H1 (cell line): ENCODE data around the gene GDF3. TPM values are rescaled to one million over a fixed set of nuclear protein-coding genes. Genes with fewer than 3 reads are reported as not detected.

Source experiments
- CTCF ChIA-PET: fragments of 300-600 bp; sonication (Branson Sonifier 250); formaldehyde crosslinking; loops from one replicate; lab custom pipeline; 2021; ENCODE audit not compliant: partially characterized antibody; lab: Charles Lee
- POLR2A ChIA-PET: fragments of 300-600 bp; sonication (Branson Sonifier 250); formaldehyde crosslinking; loops from one replicate; lab custom pipeline; 2021; ENCODE audit warnings: inconsistent platforms; ENCODE audit not compliant: partially characterized antibody; lab: Charles Lee
- DNase-seq, 2 experiments: peaks; one replicate each; pipeline versions ENCODE4 v3.0.0 to v3.0.0-alpha.2; 2010 to 2022; ENCODE audit warnings: low spot score in 2 of 2, low read depth in 1 of 2, mixed read lengths in 1 of 2
- FAIRE-seq: peaks from 2 replicates; lab custom pipeline; 2011; peaks lifted over from hg19 to GRCh38; lab: Jason Lieb, UNC
- H2AFZ ChIP-seq: 2 replicates; pipeline ENCODE4 v1.8.1; 2012; ENCODE audit warnings: low read length, inconsistent platforms
- H2AK5ac ChIP-seq: 2 replicates; pipeline ENCODE4 v1.6.1; 2013; ENCODE audit warnings: low read depth, low read length
- H2BK120ac ChIP-seq: replicated peaks from 2 replicates; pipeline ENCODE3; 2013; ENCODE audit warnings: low read depth, low read length, inconsistent platforms
- H2BK12ac ChIP-seq: 2 replicates; pipeline ENCODE4 v1.6.1; 2013; ENCODE audit warnings: low read depth, low read length
- H2BK15ac ChIP-seq: 2 replicates; pipeline ENCODE4 v1.6.1; 2013; ENCODE audit warnings: low read length
- H2BK20ac ChIP-seq: 2 replicates; pipeline ENCODE4 v1.6.1; 2013; ENCODE audit warnings: low read length
- H2BK5ac ChIP-seq: 2 replicates; pipeline ENCODE4 v1.6.1; 2013; ENCODE audit warnings: low read depth, low read length
- H3K14ac ChIP-seq: 2 replicates; pipeline ENCODE4 v1.6.1; 2013; ENCODE audit warnings: inconsistent platforms; ENCODE audit not compliant: insufficient read length
- H3K18ac ChIP-seq: 2 replicates; pipeline ENCODE4 v1.6.1; 2013; ENCODE audit warnings: low read length; ENCODE audit errors: extremely low read depth
- H3K23ac ChIP-seq: 2 replicates; pipeline ENCODE4 v1.6.1; 2013; ENCODE audit warnings: inconsistent platforms; ENCODE audit not compliant: insufficient read length
- H3K23me2 ChIP-seq: 2 replicates; pipeline ENCODE4 v1.6.1; 2013; ENCODE audit warnings: low read depth, low read length
- H3K27ac ChIP-seq: 2 replicates; pipeline ENCODE4 v1.6.1; 2011; ENCODE audit warnings: low read depth, low read length, inconsistent platforms
- H3K27me3 ChIP-seq, 4 experiments: replicated peaks in 1 of 4; 1 replicate in 1 of 4; 2 replicates in 3 of 4; pipeline versions ENCODE4 v1.6.1 to v1.8.1; 2011 to 2013; ENCODE audit warnings: low read length in 3 of 4, mild to moderate bottlenecking in 3 of 4, inconsistent platforms in 2 of 4, mixed read lengths in 2 of 4, moderate library complexity in 1 of 4; ENCODE audit not compliant: control insufficient read depth in 3 of 4, insufficient read depth in 3 of 4; ENCODE audit errors: extremely low read depth in 1 of 4
- H3K36me3 ChIP-seq, 4 experiments: 2 replicates each; pipeline versions ENCODE4 v1.6.1 to v1.8.1; 2011 to 2013; ENCODE audit warnings: mild to moderate bottlenecking in 4 of 4, low read length in 3 of 4, moderate library complexity in 2 of 4, control low read depth in 1 of 4, inconsistent platforms in 1 of 4; ENCODE audit not compliant: insufficient read depth in 4 of 4, control insufficient read depth in 2 of 4
- H3K4ac ChIP-seq: replicated peaks from 2 replicates; pipeline ENCODE3; 2013; ENCODE audit warnings: low read length, low read depth, mixed read lengths, inconsistent platforms; ENCODE audit not compliant: insufficient read length
- H3K4me1 ChIP-seq, 4 experiments: replicated peaks in 1 of 4; 1 replicate in 1 of 4; 2 replicates in 3 of 4; pipeline versions ENCODE4 v1.6.1 to v1.8.1; 2011 to 2013; ENCODE audit warnings: low read length in 3 of 4, inconsistent platforms in 2 of 4, mixed read lengths in 1 of 4; ENCODE audit not compliant: insufficient read depth in 4 of 4, control insufficient read depth in 3 of 4
- H3K4me2 ChIP-seq, 2 experiments: 2 replicates each; pipeline versions ENCODE4 v1.6.1 to v1.8.1; 2011 to 2013; ENCODE audit warnings: low read depth in 2 of 2, low read length in 2 of 2, control low read depth in 1 of 2, inconsistent platforms in 1 of 2, mild to moderate bottlenecking in 1 of 2; ENCODE audit not compliant: insufficient read depth in 1 of 2
- H3K4me3 ChIP-seq, 4 experiments: fragments of 200-600, 300-600 bp in 1 of 4; sonication (generic), shearing (Covaris generic), sonication (Bioruptor Twin) in 1 of 4; 2 replicates each; pipeline versions ENCODE4 v1.5.1 to v1.8.1; 2011 to 2016; ENCODE audit warnings: low read length in 4 of 4, low read depth in 3 of 4, control low read depth in 2 of 4, inconsistent platforms in 2 of 4, mild to moderate bottlenecking in 2 of 4, mixed read lengths in 1 of 4, moderate library complexity in 1 of 4; ENCODE audit not compliant: insufficient read depth in 2 of 4; ENCODE audit errors: extremely low read depth in 1 of 4
- H3K56ac ChIP-seq: replicated peaks from 2 replicates; pipeline ENCODE3; 2013; ENCODE audit warnings: low read depth, mild to moderate bottlenecking, mixed read lengths, low read length, inconsistent platforms; ENCODE audit not compliant: insufficient read length
- H3K79me1 ChIP-seq: 2 replicates; pipeline ENCODE4 v1.6.1; 2013; ENCODE audit warnings: low read depth, low read length, control low read depth
- H3K79me2 ChIP-seq, 2 experiments: 2 replicates each; pipeline versions ENCODE4 v1.6.1 to v1.8.1; 2012 to 2013; ENCODE audit warnings: low read length in 2 of 2, mild to moderate bottlenecking in 2 of 2, inconsistent platforms in 1 of 2; ENCODE audit not compliant: insufficient read depth in 2 of 2, control insufficient read depth in 1 of 2
- H3K9ac ChIP-seq, 4 experiments: replicated peaks in 1 of 4; 1 replicate in 1 of 4; 2 replicates in 3 of 4; pipeline versions ENCODE4 v1.6.1 to v1.8.1; 2011 to 2013; ENCODE audit warnings: low read depth in 3 of 4, low read length in 3 of 4, control low read depth in 2 of 4, mild to moderate bottlenecking in 2 of 4, moderate library complexity in 2 of 4, inconsistent platforms in 1 of 4; ENCODE audit errors: extremely low read depth in 1 of 4
- H3K9me3 ChIP-seq, 2 experiments: 2 replicates each; pipeline versions ENCODE4 v1.6.1 to v1.8.1; 2012 to 2013; ENCODE audit warnings: mild to moderate bottlenecking in 2 of 2, moderate library complexity in 2 of 2, control low read depth in 1 of 2, inconsistent platforms in 1 of 2, low read depth in 1 of 2, low read length in 1 of 2, mixed read lengths in 1 of 2; ENCODE audit not compliant: insufficient read depth in 2 of 2
- H4K20me1 ChIP-seq, 2 experiments: replicated peaks in 1 of 2; 2 replicates each; pipeline versions ENCODE3 to v1.8.1; 2011 to 2013; ENCODE audit warnings: inconsistent platforms in 2 of 2, low read length in 2 of 2, mild to moderate bottlenecking in 1 of 2; ENCODE audit not compliant: insufficient read depth in 2 of 2, control insufficient read depth in 1 of 2
- H4K5ac ChIP-seq: 2 replicates; pipeline ENCODE4 v1.6.1; 2013; ENCODE audit warnings: low read length, low read depth, mixed read lengths, inconsistent platforms; ENCODE audit not compliant: insufficient read length
- H4K8ac ChIP-seq: 2 replicates; pipeline ENCODE4 v1.8.0; 2013; ENCODE audit warnings: mild to moderate bottlenecking, moderate library complexity, low read length, inconsistent platforms; ENCODE audit not compliant: insufficient read depth; ENCODE audit errors: extremely low read depth
- H4K91ac ChIP-seq: replicated peaks from 2 replicates; pipeline ENCODE3; 2013; ENCODE audit warnings: low read length, mixed read lengths, inconsistent platforms; ENCODE audit not compliant: insufficient read length
- ASH2L ChIP-seq: fragments of 200-600, 300-600 bp; sonication (generic); IDR thresholded peaks from one replicate; pipeline ENCODE4 v1.7.1; 2017; ENCODE audit warnings: low read length
- RBBP5 ChIP-seq: IDR thresholded peaks from 2 replicates; pipeline ENCODE4 v1.7.1; 2012; ENCODE audit warnings: low read depth, mild to moderate bottlenecking, inconsistent platforms, low read length, moderate library complexity, borderline replicate concordance
- WGBS, 2 experiments: shearing (Covaris generic) in 1 of 2; methylation state at CpG; one replicate each; pipeline versions ENCODE4 v1.1.6 to v1.1.7; 2013 to 2015; ENCODE audit warnings: low lambda C conversion rate in 2 of 2, mixed read lengths in 2 of 2, inconsistent platforms in 1 of 2, low coverage in 1 of 2, missing lambda C conversion rate in 1 of 2; ENCODE audit not compliant: insufficient replicate concordance in 2 of 2, insufficient coverage in 1 of 2, insufficient read length in 1 of 2; ENCODE audit errors: extremely low coverage in 1 of 2, missing lambda C conversion rate in 1 of 2; 5-methylcytosine and 5-hydroxymethylcytosine counted together
- polyA plus RNA-seq, 7 experiments: library from polyadenylated mRNA; depleted of rRNA in 3 of 7; stranded (reverse) in 5 of 7; unstranded in 2 of 7; fragments of >200 nt in 5 of 7; fragments of 200-250 nt in 2 of 7; gene quantifications; 1 replicate in 5 of 7; 2 replicates in 1 of 7; 4 replicates in 1 of 7; pipeline versions ENCODE4 v1.2.1 to v1.2.3, GENCODE V29; 2011 to 2013; ENCODE audit warnings: missing spikeins in 2 of 7, mixed read lengths in 2 of 7
- total RNA-seq: library from RNA; stranded (reverse); fragmentation: NEBNext Ultra II Directional; extraction: Animal tissue kit (Norgen Biotek cat#: 25700); gene quantifications from 2 replicates; pipeline ENCODE4 v1.2.1, GENCODE V29; 2021

Gene GDF3
- total and polyA plus RNA-seq, 2 of the 8 experiments (the other 6 are each of a cell fraction or from before 2014, with no cell fraction given): 4.3 to 16.8 TPM

DNA sequence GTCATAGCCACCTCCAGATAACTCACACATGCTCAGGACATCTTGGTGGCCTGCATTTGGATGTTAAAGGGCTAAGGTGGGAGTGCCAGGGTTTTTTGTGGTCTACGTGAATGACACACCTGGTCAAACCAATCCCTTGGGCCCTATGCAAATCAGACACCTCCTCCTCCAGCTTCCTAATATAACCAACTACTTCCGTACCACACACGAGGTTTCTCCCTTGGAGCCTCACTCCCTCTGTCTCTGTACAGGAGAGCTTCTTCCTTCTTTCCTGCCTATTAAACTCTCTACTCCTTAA lies 49.4 kb downstream of the GDF3 start:
- H2BK5ac ChIP-seq: 0 out of 2 replicates have a peak overlapping the region, but pooled peaks have one; percentile 4
- no peak overlapping the region for H4K8ac ChIP-seq
- FAIRE-seq: no peak
- peak overlapping the region in 1 of 4 experiments; percentile 17; a peak in 1 of 8 replicates for H3K4me3 ChIP-seq
- POLR2A ChIA-PET: interaction anchor here (0.7 to 1.3 kb wide), 3 partner anchors 8 to 175 kb away, joined by 3 to 4 read pairs (median 3); no protein-coding TSS in a partner anchor
- H2BK120ac ChIP-seq: peak overlapping the region; percentile 55
- H3K27me3 ChIP-seq: no peaks in the 10 kb centered on the region
- no peaks in the 10 kb centered on the region for H3K79me2 ChIP-seq
- H2BK12ac ChIP-seq: peak overlapping the region; percentile 56; the same call in 1 of the 2 replicates
- H2AFZ ChIP-seq: peak overlapping the region; percentile 40; the same call in 1 of the 2 replicates
- CTCF ChIA-PET: interaction anchor here (0.6 to 3.0 kb wide), 17 partner anchors 9 to 343 kb away, joined by 3 to 22 read pairs (median 3); partner anchors contain the start of genes APOBEC1 and GDF3
- no peaks in the 10 kb centered on the region for H4K20me1 ChIP-seq
- H3K4me2 ChIP-seq: peak overlapping the region; percentile 23 to 46; a peak in 1 of 4 replicates
- H3K9me3 ChIP-seq: no peaks in the 10 kb centered on the region
- H3K14ac ChIP-seq: no peak overlapping the region
- H3K36me3 ChIP-seq: no peaks in the 10 kb centered on the region
- H4K91ac ChIP-seq: no peak overlapping the region
- no peak overlapping the region for H2BK20ac ChIP-seq
- no peak overlapping the region for H3K56ac ChIP-seq
- H2BK15ac ChIP-seq: peak overlapping the region; percentile 14; the same call in 1 of the 2 replicates
- no peak overlapping the region for H3K18ac ChIP-seq
- H4K5ac ChIP-seq: no peak overlapping the region
- H3K4me1 ChIP-seq: peaks cover 6 to 15% (median 11%) of the 10 kb centered on the region in 4 experiments; a peak in 6 of 7 replicates
- 65% methylated on average over 3 of the region's 3 CpGs; no CpG with 5 or more reads in 1 of the 2 experiments for WGBS, 2 experiments
- H3K27ac ChIP-seq: no peak overlapping the region
- H3K9ac ChIP-seq: no peak overlapping the region
- H3K79me1 ChIP-seq: no peaks in the 10 kb centered on the region
- no peak for TF ChIP-seq ASH2L
- peak; percentile 64; the same call in 1 of the 2 replicates for TF ChIP-seq RBBP5
- H3K4ac ChIP-seq: no peak overlapping the region
- DNase-seq: no peak
- H2AK5ac ChIP-seq: no peak overlapping the region
- no peaks in the 10 kb centered on the region for H3K23me2 ChIP-seq
- no peak overlapping the region for H3K23ac ChIP-seq
